Measurements from ENCODE around the gene KLC4.
A peak's percentile ranks its signal among the peaks of the same experiment; 100 is the strongest.

KLC4 gene

GRCh38 chr6:43059168-43060033, at the start of gene KLC4, which contains the start of gene MRPL2:
TSS of gene KLC4 (plus strand) at chr6:43059631. CDS start at chr6:43061336, 1,705 bp downstream.
TSS of gene MRPL2 (minus strand) at chr6:43059434. CDS start at chr6:43059381, 53 bp downstream.
- FAIRE-seq: peak; percentile 61

GRCh38 chr6:43011207-43011606, 48.2 kb upstream of the KLC4 start:
- no peak for FAIRE-seq

- FAIRE-seq: no peak
Measured at GRCh38 chr6:43012364-43012763, 47.1 kb upstream of the KLC4 start.

- FAIRE-seq: no peak
Measured at GRCh38 chr6:43013097-43013842, 46.2 kb upstream of the KLC4 start.

GRCh38 chr6:43013843-43014433, 45.5 kb upstream of the KLC4 start, which contains the start of the genes KLHDC3 and MEA1:
TSS of gene KLHDC3 (plus strand) at chr6:43014249. CDS start at chr6:43017193, 2,944 bp downstream.
TSS of gene MEA1 (minus strand) at chr6:43013946. CDS start at chr6:43013813, 133 bp downstream.
- FAIRE-seq: peak; percentile 96

GRCh38 chr6:43014434-43014909, 45.0 kb upstream of the KLC4 start:
- FAIRE-seq: no peak

- FAIRE-seq: no peak
Measured at GRCh38 chr6:43016176-43016942, 43.1 kb upstream of the KLC4 start.

GRCh38 chr6:43016943-43017334, 42.5 kb upstream of the KLC4 start:
- FAIRE-seq: no peak

- FAIRE-seq: no peak
Measured at GRCh38 chr6:43019152-43019551, 40.3 kb upstream of the KLC4 start.

- no peak for FAIRE-seq
Measured at GRCh38 chr6:43020052-43020705, 39.3 kb upstream of the KLC4 start.

- no peak for FAIRE-seq
Measured at GRCh38 chr6:43020847-43021246, 38.6 kb upstream of the KLC4 start.

GRCh38 chr6:43021270-43022047, 38.0 kb upstream of the KLC4 start, which contains the start of gene RRP36:
TSS of gene RRP36 (plus strand) at chr6:43021623. CDS start at chr6:43021655, 32 bp downstream.
- FAIRE-seq: no peak

- FAIRE-seq: no peak
Measured at GRCh38 chr6:43024436-43024835, 35.0 kb upstream of the KLC4 start.

GRCh38 chr6:43026365-43026764, 33.1 kb upstream of the KLC4 start:
- no peak for FAIRE-seq

- no peak for FAIRE-seq
Measured at GRCh38 chr6:43029120-43029519, 30.3 kb upstream of the KLC4 start.

- no peak for FAIRE-seq
Measured at GRCh38 chr6:43032326-43032725, 27.1 kb upstream of the KLC4 start.

GRCh38 chr6:43033496-43034189, 25.8 kb upstream of the KLC4 start:
- FAIRE-seq: no peak

GRCh38 chr6:43034190-43034525, 25.3 kb upstream of the KLC4 start:
- no peak for FAIRE-seq

- no peak for FAIRE-seq
Measured at GRCh38 chr6:43035495-43036194, 23.8 kb upstream of the KLC4 start.

GRCh38 chr6:43036712-43037111, 22.7 kb upstream of the KLC4 start:
- FAIRE-seq: no peak
